Tibial artery (tissue), 4 donors: ENCODE measurements around the gene MT4.

Experiments
- DNase-seq, 2 donors: peaks; one replicate each; pipeline ENCODE4 v3.0.0-alpha.2; 2019
- H3K27ac ChIP-seq, 2 donors: fragments of 200-600 bp; sonication (generic) in 1 of 2; 1 replicate in 1 of 2; 2 replicates in 1 of 2; pipeline ENCODE4 v1.5.1; 2018 to 2019; ENCODE audit warnings: mild to moderate bottlenecking in 1 of 2
- H3K27me3 ChIP-seq, 2 donors: fragments of 200-600 bp; sonication (generic) in 1 of 2; one replicate each; pipeline versions ENCODE4 v1.5.1 to v1.6.0; 2016 to 2019
- H3K36me3 ChIP-seq, 3 donors: fragments of 200-600 bp; sonication (generic) in 2 of 3; one replicate each; pipeline ENCODE4 v1.5.1; 2016 to 2019; ENCODE audit warnings: mild to moderate bottlenecking in 2 of 3
- H3K4me1 ChIP-seq, 4 donors: fragments of 200-600 bp; sonication (generic) in 2 of 4; 1 replicate in 3 of 4; 2 replicates in 1 of 4; pipeline ENCODE4 v1.5.1; 2016 to 2019
- H3K4me3 ChIP-seq, 2 donors: fragments of 200-600 bp; sonication (generic) in 1 of 2; 1 replicate in 1 of 2; 2 replicates in 1 of 2; pipeline ENCODE4 v1.5.1; 2018 to 2019; ENCODE audit warnings: mild to moderate bottlenecking in 2 of 2
- H3K9me3 ChIP-seq, 3 donors: fragments of 200-600 bp; sonication (generic) in 1 of 3; one replicate each; pipeline ENCODE4 v1.5.1; 2016 to 2019
- CTCF ChIP-seq, 2 experiments: fragments of 200-600 bp in 1 of 2; fragments of 450-650 bp in 1 of 2; IDR thresholded peaks; one replicate each; pipeline ENCODE4 v1.5.1; 2017 to 2019; ENCODE audit warnings: antibody characterized with exemption in 2 of 2, mild to moderate bottlenecking in 1 of 2, moderate library complexity in 1 of 2
- intact Hi-C: fragments of 100-400 bp; cut with DNase I; formaldehyde crosslinking; loops from one replicate; pipeline ENCODE4 v1.15.0; 2023; ENCODE audit warnings: low total_unique reads

Gene MT4

DNA sequence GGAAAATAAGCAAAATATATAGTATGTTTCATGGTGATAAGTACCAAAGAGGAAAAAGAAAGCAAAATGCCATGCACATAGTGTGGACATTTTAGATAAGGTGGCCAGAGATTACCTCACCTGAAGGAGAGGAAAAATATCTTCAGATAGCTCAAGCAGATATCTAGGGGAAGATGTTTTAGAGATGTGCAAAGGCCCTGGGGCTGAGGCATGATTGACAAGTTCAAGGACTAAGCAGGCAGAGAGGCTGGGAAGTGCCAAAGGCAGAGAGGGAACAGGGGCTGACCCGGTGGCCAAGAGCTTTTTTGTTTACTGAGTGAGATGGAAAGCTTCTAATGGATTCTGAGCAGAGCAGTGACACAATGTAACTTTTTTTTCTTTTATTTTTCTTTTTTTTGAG, 4.4 kb upstream of the MT4 start:
- Histone ChIP-seq H3K27me3 (peaks cover 0 to 35% of the 10 kb centered on the region in 2 donors), H3K27ac (no peak overlapping the region), H3K36me3 (no peaks in the 10 kb centered on the region)

GRCh38 chr16:56561126-56561525, 3.7 kb upstream of the MT4 start:
- intact Hi-C loops, result no loop called here
- no peak for TF ChIP-seq CTCF (IDR thresholded peaks at IDR 0.05)
- Histone ChIP-seq H3K27me3 (peaks cover 0 to 34% of the 10 kb centered on the region in 2 donors), H3K4me3 (no peak overlapping the region), H3K27ac (no peak overlapping the region), H3K36me3 (no peaks in the 10 kb centered on the region), H3K4me1 (peaks cover 0 to 3% (median 0%) of the 10 kb centered on the region in 4 donors), H3K9me3 (no peaks in the 10 kb centered on the region)
- DNase-seq, result no peak

More for the DNA sequence above, 4.4 kb upstream of the MT4 start:
- H3K9me3 ChIP-seq, result no peaks in the 10 kb centered on the region
- no peak for DNase-seq
- intact Hi-C loops, result no loop called here
- TF ChIP-seq CTCF (IDR thresholded peaks at IDR 0.05), result no peak
- peaks cover 0 to 3% (median 0%) of the 10 kb centered on the region in 4 donors for H3K4me1 ChIP-seq
- no peak overlapping the region for H3K4me3 ChIP-seq

- Histone ChIP-seq H3K4me3 (no peak overlapping the region), H3K27ac (no peak overlapping the region), H3K36me3 (no peaks in the 10 kb centered on the region), H3K27me3 (peaks cover 0 to 22% of the 10 kb centered on the region in 2 donors), H3K9me3 (no peaks in the 10 kb centered on the region), H3K4me1 (no peaks in the 10 kb centered on the region)
- peak in 1 of 2 donors; percentile 3 for DNase-seq
- TF ChIP-seq CTCF (IDR thresholded peaks at IDR 0.05), result no peak
- intact Hi-C loops, result no loop called here
Measured at GRCh38 chr16:56569971-56570370, 5.1 kb downstream of the MT4 start.

- no peak overlapping the region for H3K27ac ChIP-seq
- peaks cover 0 to 1% (median 0%) of the 10 kb centered on the region in 4 donors for H3K4me1 ChIP-seq
- peak in 1 of 2 donors; percentile 39 for DNase-seq
- no peak for TF ChIP-seq CTCF (IDR thresholded peaks at IDR 0.05)
- H3K4me3 ChIP-seq, result no peak overlapping the region
- H3K27me3 ChIP-seq, result peaks cover 0 to 13% of the 10 kb centered on the region in 2 donors
- intact Hi-C loops, result no loop called here
- H3K9me3 ChIP-seq, result no peaks in the 10 kb centered on the region
- no peaks in the 10 kb centered on the region for H3K36me3 ChIP-seq
Measured at GRCh38 chr16:56571525-56571924, 6.7 kb downstream of the MT4 start.

DNA sequence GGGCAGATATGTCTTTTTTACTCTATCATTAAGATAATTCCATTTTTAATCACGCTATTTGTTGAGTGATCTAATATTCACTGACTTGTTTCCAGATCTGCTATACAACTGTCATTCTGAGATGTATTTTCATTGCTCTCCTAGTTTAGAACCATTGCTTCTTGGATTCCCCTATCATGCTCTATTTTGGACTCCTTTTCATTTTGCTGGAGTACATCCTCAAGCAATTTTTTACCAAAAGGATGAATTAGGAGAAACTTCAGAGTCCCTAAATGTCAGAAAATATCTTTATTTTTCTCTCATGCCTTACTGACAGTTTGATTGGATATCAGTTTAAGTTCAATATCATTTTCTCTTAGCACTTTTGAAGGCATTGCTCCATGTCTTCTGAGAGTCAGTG, 9.8 kb downstream of the MT4 start:
- intact Hi-C loops, result loop anchor here (5.0 kb wide), 1 partner anchor 128 kb away; no protein-coding TSS in a partner anchor
- Histone ChIP-seq H3K27me3 (peaks cover 0 to 4% of the 10 kb centered on the region in 2 donors), H3K9me3 (no peaks in the 10 kb centered on the region), H3K4me1 (peaks cover 0 to 9% (median 0%) of the 10 kb centered on the region in 4 donors), H3K27ac (no peak overlapping the region), H3K36me3 (no peaks in the 10 kb centered on the region), H3K4me3 (no peak overlapping the region)
- no peak for DNase-seq
- no peak for TF ChIP-seq CTCF (IDR thresholded peaks at IDR 0.05)
